SK-N-SH treated with all-trans-retinoic acid at 6 μM for 48 hours (cell line): Measurements from ENCODE around the gene C14orf180.

Experiments used
- ATAC-seq: fragments of 200-7000 bp; cut with Tn5 transposase; 3 replicates; pipeline ENCODE4 v1.9.1; 2020; ENCODE audit warnings: mild to moderate bottlenecking, moderate library complexity
- CREB5 ChIP-seq: fragments of 250-450 bp; sonication (Bioruptor Pico); IDR thresholded peaks from 2 replicates; pipeline ENCODE4 v1.5.1; 2020; ENCODE audit warnings: low read depth, mild to moderate bottlenecking, moderate library complexity
- CSDC2 ChIP-seq: fragments of 250-450 bp; sonication (Bioruptor Pico); IDR thresholded peaks from 2 replicates; pipeline ENCODE4 v1.5.0; 2020; ENCODE audit warnings: mild to moderate bottlenecking, moderate library complexity
- CSRNP3 ChIP-seq: fragments of 250-450 bp; sonication (Bioruptor Pico); IDR thresholded peaks from 2 replicates; pipeline ENCODE4 v1.5.1; 2021; ENCODE audit warnings: mild to moderate bottlenecking, moderate library complexity
- ESRRG ChIP-seq: fragments of 250-450 bp; sonication (Bioruptor Pico); IDR thresholded peaks from 2 replicates; pipeline ENCODE4 v1.6.1; 2021; ENCODE audit warnings: mild to moderate bottlenecking
- GLIS3 ChIP-seq: fragments of 250-450 bp; sonication (Bioruptor Pico); IDR thresholded peaks from 2 replicates; pipeline ENCODE4 v1.5.0; 2020; ENCODE audit warnings: mild to moderate bottlenecking, moderate library complexity
- ISL1 ChIP-seq: fragments of 250-450 bp; sonication (Bioruptor Pico); IDR thresholded peaks from 2 replicates; pipeline ENCODE4 v2.1.2; 2022; ENCODE audit warnings: mild to moderate bottlenecking, moderate library complexity
- OSR1 ChIP-seq: fragments of 250-450 bp; sonication (Bioruptor Pico); IDR thresholded peaks from 2 replicates; pipeline ENCODE4 v1.8.0; 2022; ENCODE audit warnings: moderate library complexity, mild to moderate bottlenecking, inconsistent platforms
- PATZ1 ChIP-seq: fragments of 250-450 bp; sonication (Bioruptor Pico); IDR thresholded peaks from 2 replicates; pipeline ENCODE4 v1.8.0; 2020; ENCODE audit warnings: mild to moderate bottlenecking, moderate library complexity, borderline replicate concordance
- POU6F1 ChIP-seq: fragments of 250-450 bp; sonication (Bioruptor Pico); IDR thresholded peaks from 2 replicates; pipeline ENCODE4 v1.8.0; 2021; ENCODE audit warnings: low read depth, mild to moderate bottlenecking, moderate library complexity, borderline replicate concordance
- PPARA ChIP-seq: fragments of 250-450 bp; sonication (Bioruptor Pico); IDR thresholded peaks from 2 replicates; pipeline ENCODE4 v1.5.0; 2020; ENCODE audit warnings: mild to moderate bottlenecking, borderline replicate concordance
- RARB ChIP-seq: fragments of 250-450 bp; sonication (Bioruptor Pico); IDR thresholded peaks from 2 replicates; pipeline ENCODE4 v1.8.0; 2021; ENCODE audit warnings: mild to moderate bottlenecking, moderate library complexity
- TCF4 ChIP-seq: fragments of 250-450 bp; sonication (Bioruptor Pico); IDR thresholded peaks from 2 replicates; pipeline ENCODE4 v1.8.0; 2021; ENCODE audit warnings: mild to moderate bottlenecking, moderate library complexity, borderline replicate concordance
- TOX ChIP-seq: fragments of 250-450 bp; sonication (Bioruptor Pico); IDR thresholded peaks from 2 replicates; pipeline ENCODE4 v1.8.0; 2021; ENCODE audit warnings: mild to moderate bottlenecking, moderate library complexity, borderline replicate concordance
- TSHZ2 ChIP-seq: fragments of 250-450 bp; sonication (Bioruptor Pico); IDR thresholded peaks from 2 replicates; pipeline ENCODE4 v1.5.0; 2020; ENCODE audit warnings: mild to moderate bottlenecking, moderate library complexity
- ZC3H10 ChIP-seq: fragments of 250-450 bp; sonication (Bioruptor Pico); IDR thresholded peaks from 2 replicates; pipeline ENCODE4 v1.5.1; 2021; ENCODE audit warnings: mild to moderate bottlenecking, moderate library complexity
- ZFP3 ChIP-seq: fragments of 250-450 bp; sonication (Bioruptor Pico); IDR thresholded peaks from 2 replicates; pipeline ENCODE4 v1.5.0; 2020; ENCODE audit warnings: mild to moderate bottlenecking, moderate library complexity
- ZFP30 ChIP-seq: fragments of 450-650 bp; formaldehyde crosslinking; IDR thresholded peaks from 2 replicates; pipeline ENCODE4 v1.5.0; 2022; ENCODE audit warnings: mild to moderate bottlenecking, moderate library complexity
- ZNF565 ChIP-seq: fragments of 450-650 bp; formaldehyde crosslinking; conservative IDR thresholded peaks from 2 replicates; pipeline ENCODE4 v1.5.0; 2020; ENCODE audit warnings: low read depth, mild to moderate bottlenecking, moderate library complexity
- ZNF70 ChIP-seq: fragments of 450-650 bp; formaldehyde crosslinking; IDR thresholded peaks from 2 replicates; pipeline ENCODE4 v1.5.0; 2020; ENCODE audit warnings: mild to moderate bottlenecking, moderate library complexity

The C14orf180 gene

GRCh38 chr14:104576970-104577332, 2.6 kb upstream of the C14orf180 start:
- no peak for ATAC-seq
- no peak for TF ChIP-seq POU6F1 (CRISPR knock-in tag)
- TF ChIP-seq ZNF565 (CRISPR knock-in tag): no peak
- TF ChIP-seq TCF4 (CRISPR knock-in tag): no peak
- TF ChIP-seq RARB: no peak
- TF ChIP-seq ZC3H10 (CRISPR knock-in tag): no peak
- no peak for TF ChIP-seq CSRNP3 (CRISPR knock-in tag)
- TF ChIP-seq CSDC2 (CRISPR knock-in tag): no peak
- no peak for TF ChIP-seq OSR1
- TF ChIP-seq PPARA: no peak
- no peak for TF ChIP-seq TSHZ2
- no peak for TF ChIP-seq ZNF70 (CRISPR knock-in tag)
- no peak for TF ChIP-seq ESRRG (CRISPR knock-in tag)
- TF ChIP-seq GLIS3: no peak
- no peak for TF ChIP-seq CREB5 (CRISPR knock-in tag)
- TF ChIP-seq ZFP3 (CRISPR knock-in tag): no peak
- no peak for TF ChIP-seq ISL1 (CRISPR knock-in tag)
- no peak for TF ChIP-seq ZFP30 (CRISPR knock-in tag)

GRCh38 chr14:104577426-104577825, 2.1 kb upstream of the C14orf180 start:
- TF ChIP-seq ZC3H10 (CRISPR knock-in tag) (no peak), TCF4 (CRISPR knock-in tag) (no peak), ZFP30 (CRISPR knock-in tag) (no peak), POU6F1 (CRISPR knock-in tag) (no peak), OSR1 (no peak), PPARA (no peak), PATZ1 (no peak)
- ATAC-seq: no peak

GRCh38 chr14:104577847-104578301, 1.7 kb upstream of the C14orf180 start:
- TF ChIP-seq POU6F1 (CRISPR knock-in tag) (no peak), CSDC2 (CRISPR knock-in tag) (no peak), GLIS3 (no peak), TOX (CRISPR knock-in tag) (no peak), CREB5 (CRISPR knock-in tag) (no peak), TSHZ2 (no peak), ISL1 (CRISPR knock-in tag) (no peak)
- TF ChIP-seq, all 23 proteins: peak for 0
- no peak for ATAC-seq
